ENCODE results near the gene LRFN3.
"Not testable (repeated sequence)": the region's sequence is repeated elsewhere in the genome, so short reads cannot be mapped to it uniquely, and the experiment has no call there.

The LRFN3 gene, protein sequence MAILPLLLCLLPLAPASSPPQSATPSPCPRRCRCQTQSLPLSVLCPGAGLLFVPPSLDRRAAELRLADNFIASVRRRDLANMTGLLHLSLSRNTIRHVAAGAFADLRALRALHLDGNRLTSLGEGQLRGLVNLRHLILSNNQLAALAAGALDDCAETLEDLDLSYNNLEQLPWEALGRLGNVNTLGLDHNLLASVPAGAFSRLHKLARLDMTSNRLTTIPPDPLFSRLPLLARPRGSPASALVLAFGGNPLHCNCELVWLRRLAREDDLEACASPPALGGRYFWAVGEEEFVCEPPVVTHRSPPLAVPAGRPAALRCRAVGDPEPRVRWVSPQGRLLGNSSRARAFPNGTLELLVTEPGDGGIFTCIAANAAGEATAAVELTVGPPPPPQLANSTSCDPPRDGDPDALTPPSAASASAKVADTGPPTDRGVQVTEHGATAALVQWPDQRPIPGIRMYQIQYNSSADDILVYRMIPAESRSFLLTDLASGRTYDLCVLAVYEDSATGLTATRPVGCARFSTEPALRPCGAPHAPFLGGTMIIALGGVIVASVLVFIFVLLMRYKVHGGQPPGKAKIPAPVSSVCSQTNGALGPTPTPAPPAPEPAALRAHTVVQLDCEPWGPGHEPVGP

GRCh38 chr19:35935911-35936737, at the start of gene LRFN3:
TSS of gene LRFN3 (plus strand) at chr19:35936374. CDS start at chr19:35939426, 3,052 bp downstream.
- DNase-seq: peak; percentile 38 to 54

- DNase-seq: peak in 1 of 2 donors; percentile 13
Observed at GRCh38 chr19:35887197-35887596, 49.0 kb upstream of the LRFN3 start.

GRCh38 chr19:35888398-35888797, 47.8 kb upstream of the LRFN3 start:
- DNase-seq: no peak

- no peak for DNase-seq
Observed at GRCh38 chr19:35889370-35890112, 46.6 kb upstream of the LRFN3 start.

DNA sequence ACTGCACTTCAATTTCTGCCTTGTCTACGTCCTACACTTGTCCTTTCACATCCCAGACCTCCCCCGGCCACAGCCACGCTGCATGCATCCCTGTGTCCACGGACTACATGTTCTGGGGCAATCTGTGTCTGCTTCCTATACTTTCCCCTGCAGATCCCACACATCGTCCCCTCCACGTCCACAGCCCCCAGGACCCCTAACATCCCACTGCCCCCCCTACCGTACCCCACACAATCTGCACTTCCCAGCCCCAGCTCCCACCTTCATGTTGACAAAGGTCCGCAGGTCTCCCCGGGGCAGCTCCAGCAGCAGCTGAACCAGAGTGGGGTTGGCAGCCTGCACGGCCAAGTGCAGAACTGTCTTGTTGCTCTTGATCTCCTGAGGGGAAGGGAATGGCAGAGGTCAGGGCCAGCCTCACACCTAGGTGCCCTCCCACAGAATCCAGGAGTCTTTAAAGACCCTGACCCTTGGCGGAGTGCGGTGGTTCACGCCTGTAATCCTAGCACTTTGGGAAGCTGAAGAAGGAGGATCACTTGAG, 46.0 kb upstream of the LRFN3 start:
- no peak for DNase-seq

DNA sequence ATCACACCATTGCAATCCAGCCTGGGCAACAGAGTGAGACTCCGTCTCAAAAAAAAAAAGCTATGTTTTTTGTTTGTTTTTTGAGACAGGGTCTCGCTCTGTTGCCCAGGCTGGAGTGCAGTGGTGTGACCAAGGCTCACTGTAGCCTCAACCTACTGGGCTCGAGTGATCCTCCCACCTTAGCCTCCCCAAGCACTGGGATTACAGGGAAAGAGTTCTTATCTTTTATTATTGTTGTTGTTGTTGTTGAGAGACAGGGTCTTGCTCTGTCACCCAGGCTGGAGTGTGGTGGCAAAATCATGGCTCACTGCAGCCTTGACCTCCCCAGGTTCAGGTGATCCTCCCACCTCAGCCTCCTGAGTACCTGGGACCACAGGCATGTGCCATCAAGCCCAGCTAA, 44.4 kb upstream of the LRFN3 start:
- not testable (repeated sequence) for DNase-seq

GRCh38 chr19:35894342-35894741, 41.8 kb upstream of the LRFN3 start:
- peak in 1 of 2 donors; percentile 14 for DNase-seq

DNA sequence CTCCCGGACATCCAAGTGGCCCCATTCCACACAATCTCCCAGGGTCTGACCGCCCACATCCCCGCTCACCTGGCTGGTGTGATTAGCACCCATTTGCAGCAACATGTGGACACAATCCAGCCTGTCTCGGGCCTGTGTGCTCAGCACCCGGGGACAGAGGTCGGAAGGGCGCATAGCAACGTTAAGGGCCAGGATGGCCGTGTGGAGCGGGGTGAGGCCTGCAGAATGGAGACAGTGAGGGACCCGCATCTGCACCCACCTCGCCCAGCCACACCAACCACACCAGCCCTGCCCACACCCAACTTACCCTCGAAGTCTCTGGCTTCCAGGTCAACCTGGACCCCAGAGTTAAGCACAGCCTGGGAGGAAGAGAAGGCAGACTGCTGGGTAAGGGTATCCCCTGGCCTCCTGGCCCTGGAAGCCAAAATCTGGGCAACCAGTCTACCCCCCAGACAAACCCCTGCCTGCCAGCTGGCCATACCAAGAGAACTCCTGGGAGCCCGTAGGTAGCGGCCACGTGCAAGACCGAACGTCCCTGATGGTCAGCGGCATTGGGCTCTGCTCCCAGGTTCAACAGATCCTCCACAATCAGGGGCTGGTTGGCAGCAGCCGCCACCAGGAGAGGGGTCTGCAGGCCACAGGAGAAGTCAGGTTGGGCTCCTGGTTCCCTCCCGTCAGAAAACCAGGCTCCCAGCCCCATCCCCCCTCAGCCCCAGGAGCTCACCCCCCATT, 40.1 kb upstream of the LRFN3 start:
- DNase-seq: peak in 1 of 2 donors; percentile 7

- no peak for DNase-seq
Observed at GRCh38 chr19:35896643-35897040, 39.5 kb upstream of the LRFN3 start.

GRCh38 chr19:35897706-35898451, 38.3 kb upstream of the LRFN3 start:
- peak in 1 of 2 donors; percentile 3 for DNase-seq

GRCh38 chr19:35898499-35898809, 37.7 kb upstream of the LRFN3 start:
- DNase-seq: no peak

GRCh38 chr19:35899547-35900214, 36.5 kb upstream of the LRFN3 start:
- peak; percentile 90 to 92 for DNase-seq

- no peak for DNase-seq
Observed at GRCh38 chr19:35901055-35901644, 35.0 kb upstream of the LRFN3 start.

- peak; percentile 68 to 69 for DNase-seq
Observed at GRCh38 chr19:35901854-35902661, 34.1 kb upstream of the LRFN3 start, which contains the start of gene HCST. TSS of gene HCST (plus strand) at chr19:35902529. CDS start at chr19:35902594, 65 bp downstream.

GRCh38 chr19:35902870-35903475, 33.2 kb upstream of the LRFN3 start:
- no peak for DNase-seq

GRCh38 chr19:35903550-35904179, 32.5 kb upstream of the LRFN3 start:
- peak; percentile 93 to 96 for DNase-seq

DNA sequence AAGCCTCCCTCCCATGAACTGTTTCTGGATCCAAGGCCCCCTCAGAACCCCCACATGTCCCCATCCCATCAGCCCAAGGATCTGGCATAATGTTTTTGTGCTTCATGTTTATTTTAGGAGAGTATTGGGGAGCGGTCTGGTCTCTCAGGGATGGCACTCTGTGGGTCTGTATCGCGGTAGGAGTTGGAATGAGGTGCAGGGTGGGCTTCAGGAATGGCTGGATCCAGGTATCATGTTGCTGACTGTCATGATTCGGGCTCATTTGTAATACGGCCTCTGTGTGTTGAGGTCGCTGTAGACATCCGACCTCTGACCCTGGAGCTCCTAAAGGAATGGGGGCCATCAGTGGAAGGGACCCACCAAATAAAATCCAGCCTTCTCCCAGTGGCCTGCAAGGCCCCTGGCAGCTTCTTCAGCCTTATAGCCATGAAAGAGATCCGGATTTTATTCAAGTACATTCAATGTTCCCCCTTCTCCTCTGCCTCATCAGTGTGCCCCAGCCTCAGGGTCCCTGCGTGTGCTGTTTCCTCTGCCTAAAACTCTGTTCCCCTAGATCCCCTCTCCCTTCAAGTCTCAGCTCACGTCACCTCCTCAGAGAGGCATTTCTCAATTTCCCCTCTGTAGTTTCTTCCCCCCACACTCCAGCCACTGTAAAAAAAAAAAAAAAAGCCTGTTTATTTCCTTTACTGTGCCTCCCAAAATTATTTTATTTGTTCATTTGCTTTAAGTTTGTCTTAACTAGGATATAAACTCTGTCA, 31.7 kb upstream of the LRFN3 start:
- DNase-seq: peak in 1 of 2 donors; percentile 35
